Uterus (tissue), 4 donors: ENCODE measurements around the gene CIP2A. TPM values are rescaled to one million over a fixed set of nuclear protein-coding genes. Genes with fewer than 3 reads are reported as not detected.

Source experiments
- DNase-seq, 2 donors: peaks; one replicate each; pipeline ENCODE4 v3.0.0-alpha.2; 2019 to 2020
- H3K27ac ChIP-seq, 2 donors: fragments of 200-600 bp; sonication (generic); 1 replicate in 1 of 2; 2 replicates in 1 of 2; pipeline ENCODE4 v1.5.1; 2016 to 2018
- H3K27me3 ChIP-seq, 2 donors: fragments of 200-600 bp; sonication (generic); one replicate each; pipeline ENCODE4 v1.5.1; 2018 to 2019; ENCODE audit warnings: control low read depth in 1 of 2
- H3K36me3 ChIP-seq, 2 donors: fragments of 200-600 bp; sonication (generic); one replicate each; pipeline ENCODE4 v1.5.1; 2019; ENCODE audit warnings: control low read depth in 1 of 2
- H3K4me1 ChIP-seq, 2 donors: fragments of 200-600 bp; sonication (generic); one replicate each; pipeline ENCODE4 v1.5.1; 2018 to 2019; ENCODE audit warnings: control low read depth in 1 of 2
- H3K4me3 ChIP-seq, 2 donors: fragments of 200-600 bp; sonication (generic); 1 replicate in 1 of 2; 2 replicates in 1 of 2; pipeline ENCODE4 v1.5.1; 2018 to 2019; ENCODE audit warnings: mild to moderate bottlenecking in 1 of 2
- H3K9me3 ChIP-seq, 2 donors: fragments of 200-600 bp; sonication (generic); one replicate each; pipeline ENCODE4 v1.5.1; 2019; ENCODE audit warnings: control low read depth in 1 of 2
- POLR2A ChIP-seq, 2 donors: fragments of 450-650 bp; IDR thresholded peaks; one replicate each; pipeline ENCODE4 v1.6.1; 2016; ENCODE audit warnings: antibody characterized with exemption in 2 of 2, mild to moderate bottlenecking in 1 of 2, moderate library complexity in 1 of 2
- intact Hi-C: fragments of 100-400 bp; cut with DNase I; formaldehyde crosslinking; loops from one replicate; pipeline ENCODE4 v1.15.1; 2023; ENCODE audit warnings: low total_unique reads
- total RNA-seq, 4 donors: library from RNA; depleted of rRNA in 3 of 4; stranded (reverse); fragments of >200 nt in 3 of 4; gene quantifications; one replicate each; pipeline versions ENCODE4 v1.1.0 to v1.2.4, GENCODE V29; 2014 to 2023
- TF ChIP-seq, protein P1 (sequence below), 4 experiments: fragments of 200-600 bp in 2 of 4; fragments of 450-650 bp in 2 of 4; sonication (generic) in 2 of 4; IDR thresholded peaks; one replicate each; pipeline ENCODE4 v1.5.1; 2016 to 2019; ENCODE audit warnings: antibody characterized with exemption in 4 of 4, mild to moderate bottlenecking in 2 of 4, moderate library complexity in 1 of 4
- donor health status: DM: yes; HTN: yes; CAD: no.

CIP2A gene
- total RNA-seq, 4 donors from 2014 or later = 3.3 to 31.5 (median 8.2) TPM; not detected in 1

GRCh38 chr3:108554913-108555571, 34.2 kb downstream of the CIP2A start:
- Histone ChIP-seq H3K4me1 (no peaks in the 10 kb centered on the region), H3K27me3 (no peaks in the 10 kb centered on the region), H3K36me3 (no peaks in the 10 kb centered on the region), H3K4me3 (no peak overlapping the region), H3K27ac (no peak overlapping the region), H3K9me3 (no peaks in the 10 kb centered on the region)
- intact Hi-C loops = loop anchor here (10.0 kb wide), 1 partner anchor 60 kb away; no protein-coding TSS in a partner anchor
- TF ChIP-seq, protein P1, sequence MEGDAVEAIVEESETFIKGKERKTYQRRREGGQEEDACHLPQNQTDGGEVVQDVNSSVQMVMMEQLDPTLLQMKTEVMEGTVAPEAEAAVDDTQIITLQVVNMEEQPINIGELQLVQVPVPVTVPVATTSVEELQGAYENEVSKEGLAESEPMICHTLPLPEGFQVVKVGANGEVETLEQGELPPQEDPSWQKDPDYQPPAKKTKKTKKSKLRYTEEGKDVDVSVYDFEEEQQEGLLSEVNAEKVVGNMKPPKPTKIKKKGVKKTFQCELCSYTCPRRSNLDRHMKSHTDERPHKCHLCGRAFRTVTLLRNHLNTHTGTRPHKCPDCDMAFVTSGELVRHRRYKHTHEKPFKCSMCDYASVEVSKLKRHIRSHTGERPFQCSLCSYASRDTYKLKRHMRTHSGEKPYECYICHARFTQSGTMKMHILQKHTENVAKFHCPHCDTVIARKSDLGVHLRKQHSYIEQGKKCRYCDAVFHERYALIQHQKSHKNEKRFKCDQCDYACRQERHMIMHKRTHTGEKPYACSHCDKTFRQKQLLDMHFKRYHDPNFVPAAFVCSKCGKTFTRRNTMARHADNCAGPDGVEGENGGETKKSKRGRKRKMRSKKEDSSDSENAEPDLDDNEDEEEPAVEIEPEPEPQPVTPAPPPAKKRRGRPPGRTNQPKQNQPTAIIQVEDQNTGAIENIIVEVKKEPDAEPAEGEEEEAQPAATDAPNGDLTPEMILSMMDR (IDR thresholded peaks at IDR 0.05) = no peak
- TF ChIP-seq POLR2A (IDR thresholded peaks at IDR 0.05) = no peak
- no peak for DNase-seq

- intact Hi-C loops = loop anchor here (10.0 kb wide), 1 partner anchor 59 kb away; no protein-coding TSS in a partner anchor
- no peaks in the 10 kb centered on the region for H3K27me3 ChIP-seq
- no peak overlapping the region for H3K4me3 ChIP-seq
- H3K36me3 ChIP-seq = no peaks in the 10 kb centered on the region
- H3K9me3 ChIP-seq = no peaks in the 10 kb centered on the region
- no peak overlapping the region for H3K27ac ChIP-seq
- TF ChIP-seq, protein P1 (IDR thresholded peaks at IDR 0.05) = no peak
- no peak for TF ChIP-seq POLR2A (IDR thresholded peaks at IDR 0.05)
- no peaks in the 10 kb centered on the region for H3K4me1 ChIP-seq
- no peak for DNase-seq
These were observed 35.0 kb downstream of the CIP2A start for GRCh38 chr3:108554229-108554628.

GRCh38 chr3:108552267-108553159, 36.7 kb downstream of the CIP2A start:
- no peaks in the 10 kb centered on the region for H3K9me3 ChIP-seq
- no peaks in the 10 kb centered on the region for H3K36me3 ChIP-seq
- H3K27me3 ChIP-seq = no peaks in the 10 kb centered on the region
- DNase-seq = no peak
- H3K27ac ChIP-seq = no peak overlapping the region
- H3K4me3 ChIP-seq = no peak overlapping the region
- TF ChIP-seq, protein P1 (IDR thresholded peaks at IDR 0.05) = peak; percentile 45 to 65 (median 50)
- TF ChIP-seq POLR2A (IDR thresholded peaks at IDR 0.05) = no peak
- intact Hi-C loops = loop anchor here (10.0 kb wide), 1 partner anchor 58 kb away; no protein-coding TSS in a partner anchor
- H3K4me1 ChIP-seq = no peaks in the 10 kb centered on the region

DNA sequence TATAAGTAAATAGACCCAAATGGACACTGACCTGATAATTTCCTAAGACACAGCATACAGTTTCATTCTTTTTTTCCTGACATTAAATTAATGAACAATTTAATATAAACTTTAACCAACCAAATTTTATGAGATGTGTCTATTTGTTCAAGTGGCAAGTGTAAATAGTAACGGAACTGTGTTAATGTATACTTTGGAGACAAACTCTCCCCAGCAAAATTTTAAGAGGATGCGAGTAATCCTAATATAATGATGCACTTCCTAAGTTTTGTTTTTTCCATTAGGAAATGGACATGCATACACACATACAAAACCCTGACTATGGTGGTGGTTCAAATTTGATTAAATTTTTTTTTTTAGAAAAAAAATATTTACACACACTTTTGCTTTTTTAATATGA, 40.4 kb downstream of the CIP2A start:
- no peaks in the 10 kb centered on the region for H3K9me3 ChIP-seq
- intact Hi-C loops = no loop called here

More for the DNA sequence above, 40.4 kb downstream of the CIP2A start:
- Histone ChIP-seq H3K4me1 (no peaks in the 10 kb centered on the region), H3K27me3 (no peaks in the 10 kb centered on the region), H3K27ac (no peak overlapping the region), H3K4me3 (no peak overlapping the region), H3K36me3 (no peaks in the 10 kb centered on the region)
- TF ChIP-seq POLR2A (IDR thresholded peaks at IDR 0.05) = no peak
- TF ChIP-seq, protein P1 (IDR thresholded peaks at IDR 0.05) = no peak
- no peak for DNase-seq
